HG03108 (cell line): ENCODE results near the gene ONECUT2.

Experiments
- ATAC-seq: cut with Tn5 transposase; IDR thresholded peaks from one replicate; pipeline ENCODE4 v1.9.1; 2021; ENCODE audit warnings: moderate library complexity; ENCODE audit not compliant: unreplicated experiment

Gene ONECUT2

GRCh38 chr18:57523171-57523956 is 88.2 kb downstream of the ONECUT2 start:
- no peak for ATAC-seq

GRCh38 chr18:57527556-57528229 is 92.5 kb downstream of the ONECUT2 start:
- ATAC-seq, result no peak

GRCh38 chr18:57529151-57529550 is 94.0 kb downstream of the ONECUT2 start:
- no peak for ATAC-seq

GRCh38 chr18:57533006-57533867 is 98.1 kb downstream of the ONECUT2 start:
- no peak for ATAC-seq

- ATAC-seq, result no peak
Observed at GRCh38 chr18:57533868-57534510, 98.8 kb downstream of the ONECUT2 start.

- ATAC-seq, result no peak
Observed at GRCh38 chr18:57534511-57534909, 99.3 kb downstream of the ONECUT2 start.

GRCh38 chr18:57538614-57539013 is 103.4 kb downstream of the ONECUT2 start:
- ATAC-seq, result no peak

GRCh38 chr18:57539702-57540101 is 104.5 kb downstream of the ONECUT2 start:
- no peak for ATAC-seq
